Heart left ventricle (tissue), 16 donors: ENCODE measurements around the gene ACACA. TPM values are rescaled to one million over a fixed set of nuclear protein-coding genes. Genes with fewer than 3 reads are reported as not detected.

ENCODE experiments used
- ATAC-seq, 4 donors: fragments of 200-7000 bp; cut with Tn5 transposase; one replicate each; pipeline ENCODE4 v1.9.1; 2020 to 2022; ENCODE audit warnings: moderate library complexity in 4 of 4, mild to moderate bottlenecking in 3 of 4, moderate number of reproducible peaks in 1 of 4
- DNase-seq, 5 donors: peaks; one replicate each; pipeline ENCODE4 v3.0.0-alpha.2; 2020
- H3K27ac ChIP-seq, 12 donors: fragments of 200-600 bp; sonication (generic) in 4 of 12; one replicate each; pipeline versions ENCODE4 v1.5.0 to v1.8.0; 2016 to 2022; ENCODE audit warnings: mild to moderate bottlenecking in 2 of 12
- H3K27me3 ChIP-seq, 9 donors: fragments of 200-600 bp; sonication (generic) in 2 of 9; one replicate each; pipeline versions ENCODE4 v1.5.1 to v1.8.0; 2016 to 2022; ENCODE audit warnings: mild to moderate bottlenecking in 3 of 9
- H3K36me3 ChIP-seq, 9 donors: fragments of 200-600 bp; sonication (generic) in 2 of 9; one replicate each; pipeline versions ENCODE4 v1.5.0 to v1.8.0; 2018 to 2022; ENCODE audit warnings: mild to moderate bottlenecking in 2 of 9
- H3K4me1 ChIP-seq, 12 donors: fragments of 200-600 bp; sonication (generic) in 4 of 12; one replicate each; pipeline versions ENCODE4 v1.5.0 to v1.8.0; 2016 to 2022; ENCODE audit warnings: mild to moderate bottlenecking in 3 of 12
- H3K4me3 ChIP-seq, 12 donors: fragments of 200-600 bp; sonication (generic) in 4 of 12; one replicate each; pipeline versions ENCODE4 v1.5.0 to v1.8.0; 2017 to 2022; ENCODE audit warnings: mild to moderate bottlenecking in 9 of 12, moderate library complexity in 4 of 12
- H3K9me3 ChIP-seq, 12 donors: fragments of 200-600 bp; sonication (generic) in 4 of 12; one replicate each; pipeline versions ENCODE4 v1.5.0 to v1.8.0; 2016 to 2022; ENCODE audit warnings: mild to moderate bottlenecking in 1 of 12
- CTCF ChIP-seq, 12 donors: fragments of 200-600 bp; sonication (generic) in 4 of 12; IDR thresholded peaks; one replicate each; pipeline versions ENCODE4 v1.5.0 to v1.8.0; 2018 to 2022; ENCODE audit warnings: antibody characterized with exemption in 12 of 12, mild to moderate bottlenecking in 5 of 12
- POLR2A ChIP-seq, 2 donors: fragments of 450-650 bp; IDR thresholded peaks; one replicate each; pipeline ENCODE4 v1.6.1; 2017; ENCODE audit warnings: antibody characterized with exemption in 2 of 2, mild to moderate bottlenecking in 2 of 2, moderate library complexity in 2 of 2
- WGBS, 4 donors: extraction: QIAGEN DNeasy Blood & Tissue Kit in 2 of 4; methylation state at CpG; one replicate each; pipeline versions ENCODE4 v1.1.5 to v1.1.7; 2013 to 2018; 5-methylcytosine and 5-hydroxymethylcytosine counted together
- intact Hi-C, 10 donors: fragments of 100-400 bp; cut with DNase I; formaldehyde crosslinking; loops; one replicate each; pipeline versions ENCODE4 v1.11.1 to v1.14.2; 2022
- polyA plus RNA-seq, 2 donors: library from polyadenylated mRNA; stranded (reverse); fragments of 200-250 nt; gene quantifications; one replicate each; pipeline ENCODE4 v1.2.3, GENCODE V29; 2013
- total RNA-seq, 9 donors: library from RNA; depleted of rRNA in 2 of 9; stranded (reverse); fragments of >200 nt in 2 of 9; fragmentation: NEBNext Ultra II Directional in 3 of 9; extraction: Animal tissue kit (Norgen Biotek cat#: 25700) in 3 of 9; gene quantifications; one replicate each; pipeline versions ENCODE4 v1.1.0 to v1.2.4, GENCODE V29; 2016 to 2023
- donor health status: ischemic (EF 13 %, LVEDD 7.1; RV severe dilation, severe dysfunction).
- donor health status: healthy with polysubstance abuse.
- donor health status: DM: no; HTN: yes; CAD: no.
- donor health status: DM: no; HTN: no; CAD: no.
- donor health status: ischemic (EF 25% LVEDD 6.9; RV normal size, moderate dysfunction).
- donor health status: ischemic (EF 25% LVEDD 5.7; RV mildly dilated, moderate dysfunction).
- donor health status: healthy.
- donor health status: DM: yes; HTN: yes; CAD: no.
- donor health status: ischemic (EF 35%, LVEDD 5.7; RV mildly dilated, moderate dysfunction).
- donor health status: nonischemic (EF 11% LVEDD 7.7; RV severe dilation, severe dysfunction).
- donor health status: DM: yes; HTN: yes; CAD: no.
- donor health status: PGD.
- donor health status: ischemic (EF 29% LVEDD 5.4; RV normal size, mild dysfunction).
- donor health status: nonischemic (EF 23%, LVEDD 6.1; RV moderate dilation, normal function).

The ACACA gene
- total and polyA plus RNA-seq, 11 donors = 6.2 to 33.0 (median 15.8) TPM

GRCh38 chr17:37060928-37061327 is 345.7 kb downstream of the ACACA start:
- TF ChIP-seq POLR2A (IDR thresholded peaks at IDR 0.05) (no peak), CTCF (IDR thresholded peaks at IDR 0.05) (no peak)
- WGBS, 4 donors = 75 to 82% (median 76%) methylated on average over 7 of the region's 7 CpGs
- Histone ChIP-seq H3K4me3 (no peak overlapping the region), H3K36me3 (peaks cover 0 to 24% (median 10%) of the 10 kb centered on the region in 9 donors), H3K27ac (no peak overlapping the region), H3K4me1 (no peaks in the 10 kb centered on the region), H3K9me3 (no peaks in the 10 kb centered on the region), H3K27me3 (peaks cover 0 to 19% (median 4%) of the 10 kb centered on the region in 9 donors)
- intact Hi-C loops = loop anchor here in 1 of 10 donors (10.0 kb wide), 1 partner anchor 56 kb away; no protein-coding TSS in a partner anchor
- no peak for ATAC-seq
- no peak for DNase-seq

- Histone ChIP-seq H3K27ac (no peak overlapping the region), H3K36me3 (peaks cover 0 to 24% (median 10%) of the 10 kb centered on the region in 9 donors), H3K4me3 (no peak overlapping the region), H3K9me3 (no peaks in the 10 kb centered on the region), H3K4me1 (no peaks in the 10 kb centered on the region), H3K27me3 (peaks cover 0 to 17% (median 3%) of the 10 kb centered on the region in 9 donors)
- no peak for DNase-seq
- no peak for TF ChIP-seq CTCF (IDR thresholded peaks at IDR 0.05)
- TF ChIP-seq POLR2A (IDR thresholded peaks at IDR 0.05) = no peak
- intact Hi-C loops = loop anchor here in 1 of 10 donors (10.0 kb wide), 1 partner anchor 55 kb away; no protein-coding TSS in a partner anchor
- WGBS, 4 donors = 87 to 90% (median 88%) methylated on average over 6 of the region's 6 CpGs
- no peak for ATAC-seq
Measured at GRCh38 chr17:37060094-37060493, 346.5 kb downstream of the ACACA start.

GRCh38 chr17:37059493-37059892 is 347.1 kb downstream of the ACACA start:
- H3K36me3 ChIP-seq = peaks cover 0 to 28% (median 10%) of the 10 kb centered on the region in 9 donors
- 81 to 96% (median 90%) methylated on average over 3 of the region's 3 CpGs for WGBS, 4 donors
- no peaks in the 10 kb centered on the region for H3K4me1 ChIP-seq
- H3K27me3 ChIP-seq = peaks cover 0 to 11% (median under 1%) of the 10 kb centered on the region in 9 donors
- intact Hi-C loops = no loop called here
- H3K9me3 ChIP-seq = no peaks in the 10 kb centered on the region
- DNase-seq = no peak
- no peak for ATAC-seq
- H3K4me3 ChIP-seq = no peak overlapping the region
- TF ChIP-seq CTCF (IDR thresholded peaks at IDR 0.05) (no peak), POLR2A (IDR thresholded peaks at IDR 0.05) (no peak)
- no peak overlapping the region for H3K27ac ChIP-seq

- Histone ChIP-seq H3K4me1 (no peaks in the 10 kb centered on the region), H3K9me3 (no peaks in the 10 kb centered on the region), H3K27me3 (no peaks in the 10 kb centered on the region), H3K4me3 (no peak overlapping the region), H3K36me3 (peaks cover 0 to 47% (median 16%) of the 10 kb centered on the region in 9 donors), H3K27ac (no peak overlapping the region)
- intact Hi-C loops = no loop called here
- WGBS, 4 donors = 96 to 98% (median 97%) methylated on average over 18 of the region's 18 CpGs
- TF ChIP-seq POLR2A (IDR thresholded peaks at IDR 0.05) = no peak
- no peak for TF ChIP-seq CTCF (IDR thresholded peaks at IDR 0.05)
- ATAC-seq (no peak), DNase-seq (no peak)
Measured at GRCh38 chr17:37056622-37057021, 350.0 kb downstream of the ACACA start.
